ENCODE results near the gene HNF1A. TPM values are rescaled to one million over a fixed set of nuclear protein-coding genes. Genes with fewer than 3 reads are reported as not detected.

HNF1A gene
- total and polyA plus RNA-seq, 2 of the 4 experiments (the other 2 are of a cell fraction) = under 0.01 TPM; not detected in 1

DNA sequence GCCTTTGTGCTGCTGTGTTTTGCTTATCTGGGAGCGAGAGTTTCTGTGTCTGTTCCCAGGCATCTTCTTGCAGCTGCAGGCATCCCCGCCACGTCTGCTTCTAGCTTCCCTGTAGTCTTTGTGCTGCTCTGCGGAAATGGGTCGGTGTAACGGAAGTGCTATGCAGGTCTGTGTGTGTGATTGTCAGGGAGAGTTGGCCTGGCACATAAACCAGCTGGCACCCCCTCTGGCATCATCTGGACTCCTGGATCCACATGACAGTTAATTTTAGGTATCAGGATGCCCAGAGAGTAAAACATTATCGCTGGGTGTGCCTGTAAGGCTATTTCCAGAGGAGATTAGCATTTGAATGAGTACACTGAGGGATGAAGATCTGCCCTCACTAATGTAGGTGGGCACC is 70.1 kb downstream of the HNF1A start:
- H3K79me1 ChIP-seq (ENCODE audit: low read depth in 1 of 2, low read length in 2 of 2) = no peaks in the 10 kb centered on the region
- H2AK5ac ChIP-seq (ENCODE audit: low read depth, low read length) = no peak overlapping the region
- H3K9me1 ChIP-seq (ENCODE audit: insufficient read depth, low read length) = no peaks in the 10 kb centered on the region
- H2BK20ac ChIP-seq (ENCODE audit: low read depth, low read length) = no peak overlapping the region
- H3K4ac ChIP-seq (ENCODE audit: low read depth, low read length) = no peak overlapping the region
- no peak overlapping the region for H4K8ac ChIP-seq (ENCODE audit: low read depth in 2 of 2, low read length in 2 of 2)
- no peaks in the 10 kb centered on the region for H3K36me3 ChIP-seq (ENCODE audit: control insufficient read depth, insufficient read depth, low read length)
- no peak overlapping the region for H2AK9ac ChIP-seq (replicated peaks; ENCODE audit: low read depth, low read length, poor library complexity)
- DNase-seq (no peak), ATAC-seq (ENCODE audit: low read depth) (no peak)
- H3K18ac ChIP-seq (ENCODE audit: low read depth, low read length) = no peak overlapping the region
- TF ChIP-seq RCOR1 (IDR thresholded peaks at IDR 0.05; ENCODE audit: insufficient replicate concordance, low read length) (no peak), MXI1 (IDR thresholded peaks at IDR 0.05; ENCODE audit: borderline replicate concordance, low read depth, low read length) (no peak), SMC3 (IDR thresholded peaks at IDR 0.05; ENCODE audit: low read depth, low read length) (no peak), BHLHE40 (IDR thresholded peaks at IDR 0.05; ENCODE audit: low read depth, low read length) (no peak), MAFK (IDR thresholded peaks at IDR 0.05; ENCODE audit: low read depth, low read length) (no peak), CHD1 (IDR thresholded peaks at IDR 0.05; ENCODE audit: low read depth, low read length) (no peak), CEBPB (IDR thresholded peaks at IDR 0.05; ENCODE audit: low read depth, low read length) (no peak), FOS (IDR thresholded peaks at IDR 0.05; ENCODE audit: low read depth, low read length) (no peak), RAD21 (IDR thresholded peaks at IDR 0.05; ENCODE audit: low read length) (no peak), NFE2L2 (IDR thresholded peaks at IDR 0.05; ENCODE audit: low read depth, low read length) (no peak), MAZ (IDR thresholded peaks at IDR 0.05; ENCODE audit: borderline replicate concordance, low read depth, low read length) (no peak)
- TF ChIP-seq, protein P1, sequence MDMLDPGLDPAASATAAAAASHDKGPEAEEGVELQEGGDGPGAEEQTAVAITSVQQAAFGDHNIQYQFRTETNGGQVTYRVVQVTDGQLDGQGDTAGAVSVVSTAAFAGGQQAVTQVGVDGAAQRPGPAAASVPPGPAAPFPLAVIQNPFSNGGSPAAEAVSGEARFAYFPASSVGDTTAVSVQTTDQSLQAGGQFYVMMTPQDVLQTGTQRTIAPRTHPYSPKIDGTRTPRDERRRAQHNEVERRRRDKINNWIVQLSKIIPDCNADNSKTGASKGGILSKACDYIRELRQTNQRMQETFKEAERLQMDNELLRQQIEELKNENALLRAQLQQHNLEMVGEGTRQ (IDR thresholded peaks at IDR 0.05; ENCODE audit: low read depth, low read length) = no peak
- TF ChIP-seq, protein P2, sequence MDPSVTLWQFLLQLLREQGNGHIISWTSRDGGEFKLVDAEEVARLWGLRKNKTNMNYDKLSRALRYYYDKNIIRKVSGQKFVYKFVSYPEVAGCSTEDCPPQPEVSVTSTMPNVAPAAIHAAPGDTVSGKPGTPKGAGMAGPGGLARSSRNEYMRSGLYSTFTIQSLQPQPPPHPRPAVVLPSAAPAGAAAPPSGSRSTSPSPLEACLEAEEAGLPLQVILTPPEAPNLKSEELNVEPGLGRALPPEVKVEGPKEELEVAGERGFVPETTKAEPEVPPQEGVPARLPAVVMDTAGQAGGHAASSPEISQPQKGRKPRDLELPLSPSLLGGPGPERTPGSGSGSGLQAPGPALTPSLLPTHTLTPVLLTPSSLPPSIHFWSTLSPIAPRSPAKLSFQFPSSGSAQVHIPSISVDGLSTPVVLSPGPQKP (IDR thresholded peaks at IDR 0.05; ENCODE audit: borderline replicate concordance, low read depth, low read length) = no peak
- TF ChIP-seq, protein P3, sequence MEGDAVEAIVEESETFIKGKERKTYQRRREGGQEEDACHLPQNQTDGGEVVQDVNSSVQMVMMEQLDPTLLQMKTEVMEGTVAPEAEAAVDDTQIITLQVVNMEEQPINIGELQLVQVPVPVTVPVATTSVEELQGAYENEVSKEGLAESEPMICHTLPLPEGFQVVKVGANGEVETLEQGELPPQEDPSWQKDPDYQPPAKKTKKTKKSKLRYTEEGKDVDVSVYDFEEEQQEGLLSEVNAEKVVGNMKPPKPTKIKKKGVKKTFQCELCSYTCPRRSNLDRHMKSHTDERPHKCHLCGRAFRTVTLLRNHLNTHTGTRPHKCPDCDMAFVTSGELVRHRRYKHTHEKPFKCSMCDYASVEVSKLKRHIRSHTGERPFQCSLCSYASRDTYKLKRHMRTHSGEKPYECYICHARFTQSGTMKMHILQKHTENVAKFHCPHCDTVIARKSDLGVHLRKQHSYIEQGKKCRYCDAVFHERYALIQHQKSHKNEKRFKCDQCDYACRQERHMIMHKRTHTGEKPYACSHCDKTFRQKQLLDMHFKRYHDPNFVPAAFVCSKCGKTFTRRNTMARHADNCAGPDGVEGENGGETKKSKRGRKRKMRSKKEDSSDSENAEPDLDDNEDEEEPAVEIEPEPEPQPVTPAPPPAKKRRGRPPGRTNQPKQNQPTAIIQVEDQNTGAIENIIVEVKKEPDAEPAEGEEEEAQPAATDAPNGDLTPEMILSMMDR (conservative IDR thresholded peaks at IDR 0.05; ENCODE audit: low read depth, low read length) = no peak
- H4K5ac ChIP-seq (ENCODE audit: low read depth, low read length) = no peak overlapping the region
- no peak overlapping the region for H2AFZ ChIP-seq (replicated peaks; ENCODE audit: low read length, poor library complexity)
- intact Hi-C loops (cut with micrococcal nuclease) (no loop called here), in situ Hi-C loops (cut with MboI; ENCODE audit: low sequenced_read_pairs) (no loop called here), dilution Hi-C loops (cut with HindIII; ENCODE audit: low sequenced_read_pairs, unreplicated experiment) (no loop called here)
- H3K27ac ChIP-seq (ENCODE audit: insufficient read depth, low read length) = no peak overlapping the region
- H2BK5ac ChIP-seq (ENCODE audit: low read depth, low read length, poor library complexity, severe bottlenecking) = no peak overlapping the region
- H3K14ac ChIP-seq (replicated peaks; ENCODE audit: low read depth, low read length) = no peak overlapping the region
- H3K4me1 ChIP-seq (ENCODE audit: control insufficient read depth, insufficient read depth, low read length) = no peaks in the 10 kb centered on the region
- H3K9me3 ChIP-seq (ENCODE audit: control insufficient read depth, insufficient read depth, low read length) = no peaks in the 10 kb centered on the region
- WGBS, 2 experiments (ENCODE audit: extremely low coverage in 2 of 2, insufficient read length in 1 of 2) = 23% methylated on average over 3 of the region's 7 CpGs; no CpG with 5 or more reads in 1 of the 2 experiments
- H3K9ac ChIP-seq (ENCODE audit: low read depth, low read length) = no peak overlapping the region
- POLR2A ChIA-PET (ENCODE audit: unreplicated experiment) = no interaction called here
- no peaks in the 10 kb centered on the region for H4K20me1 ChIP-seq (ENCODE audit: insufficient read depth, low read length)
- peaks cover 14% of the 10 kb centered on the region for H3K27me3 ChIP-seq (ENCODE audit: control insufficient read depth, insufficient read depth, low read length)
- CTCF ChIA-PET = no interaction called here
- no peak overlapping the region for H2BK120ac ChIP-seq (ENCODE audit: low read depth, low read length)
- H3K4me2 ChIP-seq (ENCODE audit: low read depth, low read length) = no peak overlapping the region
- BruUV-seq (replicated peaks) = no TSS peak
- H4K91ac ChIP-seq (ENCODE audit: insufficient read depth, low read depth, low read length) = no peak overlapping the region
- no peak overlapping the region for H3K4me3 ChIP-seq (ENCODE audit: insufficient read depth, low read depth, low read length)
- no peak overlapping the region for H3K23ac ChIP-seq (ENCODE audit: low read depth, low read length)
- no peak overlapping the region for H2BK15ac ChIP-seq (ENCODE audit: low read depth, low read length)
- H3K56ac ChIP-seq (ENCODE audit: extremely low read depth, insufficient read depth, low read length) = no peak overlapping the region

Measured in IMR-90 (cell line).